ENCODE measurements around the gene CCDC68.

Gene CCDC68

DNA sequence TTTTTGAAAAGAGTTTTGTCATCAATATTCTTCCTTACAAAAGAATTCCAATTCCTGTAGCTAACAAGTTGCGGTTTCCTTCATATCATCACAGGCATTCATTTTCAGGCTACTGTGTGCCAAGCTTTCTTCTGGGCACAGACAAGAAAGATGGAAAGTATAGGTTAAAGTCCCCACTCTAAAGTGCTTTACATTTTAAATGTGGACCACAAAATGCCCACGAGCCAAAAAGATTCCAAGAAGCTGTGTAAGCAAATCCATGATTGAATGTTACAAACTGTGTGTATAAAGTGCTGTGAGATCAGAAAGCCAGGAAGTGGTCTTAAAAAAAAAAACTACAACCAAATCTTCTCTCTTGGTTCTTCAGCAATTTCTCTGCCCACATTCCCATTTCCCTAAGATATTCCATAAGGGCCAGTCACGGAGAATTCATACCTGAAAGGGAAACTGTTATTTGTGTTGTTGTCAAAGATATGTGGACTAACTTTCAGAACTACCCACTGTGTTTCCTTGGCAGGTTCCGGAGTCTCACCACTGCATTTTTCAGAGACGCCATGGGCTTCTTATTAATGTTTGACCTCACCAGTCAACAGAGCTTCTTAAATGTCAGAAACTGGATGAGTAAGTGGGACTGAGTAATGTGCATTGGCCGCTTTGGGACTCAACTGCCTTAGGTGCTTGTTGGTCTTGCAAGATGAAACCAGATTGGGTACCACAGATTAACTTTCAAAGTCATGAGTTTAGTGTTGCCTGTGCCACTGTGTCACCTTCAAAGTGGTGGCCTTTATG is 75.3 kb downstream of the CCDC68 start:
- Histone ChIP-seq H2AFZ (ENCODE audit: low read length) (no peak overlapping the region), H3K4me2 (ENCODE audit: low read depth, low read length) (no peak overlapping the region), H4K20me1 (ENCODE audit: insufficient read depth, low read length) (no peaks in the 10 kb centered on the region), H3K9me3 (replicated peaks; ENCODE audit: insufficient read depth, low read length) (no peaks in the 10 kb centered on the region), H3K79me2 (ENCODE audit: low read length) (no peaks in the 10 kb centered on the region), H3K27ac (ENCODE audit: low read length) (no peak overlapping the region), H3K9ac (ENCODE audit: low read length) (no peak overlapping the region), H3F3A (ENCODE audit: insufficient read depth, low read length) (no peaks in the 10 kb centered on the region), H3K27me3 (replicated peaks; ENCODE audit: insufficient read depth, low read length) (no peaks in the 10 kb centered on the region), H3K4me1 (ENCODE audit: low read length) (no peaks in the 10 kb centered on the region), H3K36me3 (replicated peaks; ENCODE audit: insufficient read depth, low read length) (no peaks in the 10 kb centered on the region), H3K9me2 (replicated peaks; ENCODE audit: insufficient read depth, low read length) (no peaks in the 10 kb centered on the region), H3K4me3 (ENCODE audit: low read length) (no peak overlapping the region)
- DNase-seq = no peak
- TF ChIP-seq EZH2phosphoT487 (IDR thresholded peaks at IDR 0.05; ENCODE audit: low read length) (no peak), EZH2 (optimal IDR thresholded peaks at IDR 0.05; ENCODE audit: low read depth, low read length) (no peak)
- TF ChIP-seq, protein P1, sequence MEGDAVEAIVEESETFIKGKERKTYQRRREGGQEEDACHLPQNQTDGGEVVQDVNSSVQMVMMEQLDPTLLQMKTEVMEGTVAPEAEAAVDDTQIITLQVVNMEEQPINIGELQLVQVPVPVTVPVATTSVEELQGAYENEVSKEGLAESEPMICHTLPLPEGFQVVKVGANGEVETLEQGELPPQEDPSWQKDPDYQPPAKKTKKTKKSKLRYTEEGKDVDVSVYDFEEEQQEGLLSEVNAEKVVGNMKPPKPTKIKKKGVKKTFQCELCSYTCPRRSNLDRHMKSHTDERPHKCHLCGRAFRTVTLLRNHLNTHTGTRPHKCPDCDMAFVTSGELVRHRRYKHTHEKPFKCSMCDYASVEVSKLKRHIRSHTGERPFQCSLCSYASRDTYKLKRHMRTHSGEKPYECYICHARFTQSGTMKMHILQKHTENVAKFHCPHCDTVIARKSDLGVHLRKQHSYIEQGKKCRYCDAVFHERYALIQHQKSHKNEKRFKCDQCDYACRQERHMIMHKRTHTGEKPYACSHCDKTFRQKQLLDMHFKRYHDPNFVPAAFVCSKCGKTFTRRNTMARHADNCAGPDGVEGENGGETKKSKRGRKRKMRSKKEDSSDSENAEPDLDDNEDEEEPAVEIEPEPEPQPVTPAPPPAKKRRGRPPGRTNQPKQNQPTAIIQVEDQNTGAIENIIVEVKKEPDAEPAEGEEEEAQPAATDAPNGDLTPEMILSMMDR (IDR thresholded peaks at IDR 0.05; ENCODE audit: low read length) = no peak

DNA sequence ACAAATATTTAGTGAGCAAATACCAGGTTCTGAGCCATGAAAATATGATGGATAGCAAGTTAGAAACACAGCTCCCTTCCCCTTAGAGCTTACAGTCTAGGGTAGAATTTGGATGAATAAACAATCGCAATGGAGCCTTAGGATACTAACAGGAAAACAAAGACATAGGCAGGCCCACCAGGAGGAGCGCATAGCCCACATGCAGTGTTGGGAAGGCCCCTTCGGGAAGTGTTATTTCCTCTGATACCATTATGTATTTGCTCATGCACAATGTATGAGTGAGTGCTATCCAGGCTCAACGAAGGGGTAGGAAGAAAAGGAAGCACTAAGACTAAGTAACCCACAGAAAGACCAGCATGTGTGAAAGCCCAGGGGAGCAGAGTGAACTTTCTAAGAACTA is 76.9 kb downstream of the CCDC68 start:
- Histone ChIP-seq H3K9me3 (replicated peaks; ENCODE audit: insufficient read depth, low read length) (no peaks in the 10 kb centered on the region), H3K9ac (ENCODE audit: low read length) (no peak overlapping the region), H3K4me1 (ENCODE audit: low read length) (no peaks in the 10 kb centered on the region), H3K4me2 (ENCODE audit: low read depth, low read length) (no peak overlapping the region), H4K20me1 (ENCODE audit: insufficient read depth, low read length) (no peaks in the 10 kb centered on the region), H3K27me3 (replicated peaks; ENCODE audit: insufficient read depth, low read length) (no peaks in the 10 kb centered on the region), H3K4me3 (ENCODE audit: low read length) (no peak overlapping the region), H3K9me2 (replicated peaks; ENCODE audit: insufficient read depth, low read length) (no peaks in the 10 kb centered on the region), H3K27ac (ENCODE audit: low read length) (no peak overlapping the region), H2AFZ (ENCODE audit: low read length) (no peak overlapping the region), H3F3A (ENCODE audit: insufficient read depth, low read length) (no peaks in the 10 kb centered on the region), H3K79me2 (ENCODE audit: low read length) (no peaks in the 10 kb centered on the region), H3K36me3 (replicated peaks; ENCODE audit: insufficient read depth, low read length) (no peaks in the 10 kb centered on the region)
- TF ChIP-seq EZH2phosphoT487 (IDR thresholded peaks at IDR 0.05; ENCODE audit: low read length) = no peak
- no peak for DNase-seq

DNA sequence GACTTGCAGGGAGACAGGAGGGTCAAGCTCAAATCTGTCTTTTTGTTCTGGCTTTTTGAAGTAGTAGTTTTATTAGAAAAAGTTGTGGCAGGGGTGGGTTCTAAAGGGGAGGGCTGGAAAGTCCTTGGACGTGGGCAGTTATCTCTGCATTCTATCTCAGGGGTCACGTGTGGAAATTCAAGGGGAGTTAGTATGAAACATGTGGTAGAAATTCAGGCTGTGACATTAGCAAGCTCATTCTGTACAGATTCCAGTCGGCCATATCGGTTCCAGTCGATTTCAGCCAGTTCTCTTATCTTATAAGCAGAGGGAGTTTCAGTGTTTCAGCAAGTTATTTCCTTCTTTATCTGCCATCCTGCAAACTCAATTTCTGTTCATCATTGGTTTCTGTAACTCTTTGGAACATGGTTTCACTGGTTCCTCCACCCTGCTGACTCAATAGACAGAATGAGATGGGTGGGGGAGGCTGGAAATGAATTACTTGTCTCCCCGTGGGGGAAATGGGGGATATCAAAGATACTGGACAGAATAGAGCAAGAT is 78.0 kb downstream of the CCDC68 start:
- TF ChIP-seq, protein P1 (IDR thresholded peaks at IDR 0.05; ENCODE audit: low read length) = no peak
- TF ChIP-seq EZH2 (optimal IDR thresholded peaks at IDR 0.05; ENCODE audit: low read depth, low read length) (no peak), EZH2phosphoT487 (IDR thresholded peaks at IDR 0.05; ENCODE audit: low read length) (no peak)
- Histone ChIP-seq H3F3A (ENCODE audit: insufficient read depth, low read length) (no peaks in the 10 kb centered on the region), H3K9ac (ENCODE audit: low read length) (no peak overlapping the region), H2AFZ (ENCODE audit: low read length) (no peak overlapping the region), H3K27ac (ENCODE audit: low read length) (no peak overlapping the region), H3K9me2 (replicated peaks; ENCODE audit: insufficient read depth, low read length) (no peaks in the 10 kb centered on the region), H3K9me3 (replicated peaks; ENCODE audit: insufficient read depth, low read length) (no peaks in the 10 kb centered on the region), H4K20me1 (ENCODE audit: insufficient read depth, low read length) (no peaks in the 10 kb centered on the region), H3K79me2 (ENCODE audit: low read length) (no peaks in the 10 kb centered on the region), H3K4me3 (ENCODE audit: low read length) (no peak overlapping the region), H3K4me1 (ENCODE audit: low read length) (no peaks in the 10 kb centered on the region), H3K4me2 (ENCODE audit: low read depth, low read length) (no peak overlapping the region), H3K36me3 (replicated peaks; ENCODE audit: insufficient read depth, low read length) (no peaks in the 10 kb centered on the region), H3K27me3 (replicated peaks; ENCODE audit: insufficient read depth, low read length) (no peaks in the 10 kb centered on the region)
- no peak for DNase-seq

Measured in MM.1S (cell line).